GM12878 (cell line): ENCODE data around the gene NUDT14. TPM values are rescaled to one million over a fixed set of nuclear protein-coding genes. Genes with fewer than 3 reads are reported as not detected.

Experiments used
- ATAC-seq: fragments of 200-7000 bp; cut with Tn5 transposase; 3 replicates; pipeline ENCODE4 v1.9.1; 2020; ENCODE audit warnings: mild to moderate bottlenecking, moderate library complexity
- BruUV-seq: library from RNA; stranded (reverse); fragments of 400-500 nt; replicated peaks from 2 replicates; lab custom pipeline; 2021; lab: Mats Ljungman, UMichigan
- CTCF ChIA-PET: fragments of 300-600 bp; sonication (Branson Sonifier 250); formaldehyde crosslinking; extraction: SDS; loops from one replicate; lab custom pipeline; 2021; ENCODE audit warnings: inconsistent platforms; lab: Yijun Ruan, JAX
- POLR2A ChIA-PET: fragments of 350-600 bp; formaldehyde crosslinking; extraction: SDS; loops from one replicate; lab custom pipeline; 2021; ENCODE audit warnings: inconsistent platforms; lab: Charles Lee
- RAD21 ChIA-PET: fragments of 300-600 bp; sonication (Branson Sonifier 250); formaldehyde crosslinking; loops from one replicate; lab custom pipeline; 2023; ENCODE audit warnings: antibody characterized with exemption; ENCODE audit not compliant: unreplicated experiment; lab: Charles Lee
- SMC1A ChIA-PET: fragments of 300-600 bp; sonication (Branson Sonifier 250); formaldehyde crosslinking; loops from one replicate; lab custom pipeline; 2023; ENCODE audit not compliant: unreplicated experiment, uncharacterized antibody; lab: Charles Lee
- DNase-seq: peaks from one replicate; pipeline ENCODE4 v3.0.0-alpha.2; 2011; ENCODE audit warnings: low read depth, low spot score
- FAIRE-seq: peaks from 3 replicates; lab custom pipeline; 2011; peaks lifted over from hg19 to GRCh38; lab: Jason Lieb, UNC
- H2AFZ ChIP-seq: 2 replicates; pipeline ENCODE4 v1.6.0; 2011; ENCODE audit warnings: low read depth, low read length, control low read depth; ENCODE audit not compliant: control insufficient read depth
- H3K27ac ChIP-seq: 2 replicates; pipeline ENCODE4 v1.5.1; 2011; ENCODE audit warnings: control low read depth; ENCODE audit not compliant: control insufficient read depth, insufficient read depth
- H3K27me3 ChIP-seq, 2 experiments: replicated peaks in 1 of 2; 2 replicates each; pipeline versions ENCODE4 v1.6.0 to v1.6.1; 2011; ENCODE audit warnings: low read length in 1 of 2; ENCODE audit not compliant: control insufficient read depth in 2 of 2, insufficient read depth in 2 of 2
- H3K36me3 ChIP-seq, 2 experiments: 2 replicates each; pipeline ENCODE4 v1.5.1; 2011; ENCODE audit warnings: low read length in 1 of 2; ENCODE audit not compliant: control insufficient read depth in 2 of 2, insufficient read depth in 2 of 2
- H3K4me1 ChIP-seq: 2 replicates; pipeline ENCODE4 v1.6.1; 2011; ENCODE audit warnings: mild to moderate bottlenecking, low read length, moderate library complexity, mixed read lengths; ENCODE audit not compliant: control insufficient read depth, insufficient read depth
- H3K4me2 ChIP-seq: 2 replicates; pipeline ENCODE4 v1.6.0; 2011; ENCODE audit warnings: control low read depth; ENCODE audit not compliant: control insufficient read depth, insufficient read depth
- H3K4me3 ChIP-seq: fragments of 200-600 bp; sonication (generic); 2 replicates; pipeline ENCODE4 v1.5.1; 2016
- H3K79me2 ChIP-seq: 2 replicates; pipeline ENCODE4 v1.6.0; 2011; ENCODE audit warnings: low read length; ENCODE audit not compliant: control insufficient read depth, insufficient read depth
- H3K9ac ChIP-seq: 2 replicates; pipeline ENCODE4 v1.8.0; 2011; ENCODE audit warnings: low read length, control low read depth, mixed read lengths; ENCODE audit not compliant: control insufficient read depth, insufficient read depth
- H3K9me3 ChIP-seq: replicated peaks from 3 replicates; pipeline ENCODE4 v1.5.1; 2011; ENCODE audit warnings: mild to moderate bottlenecking, low read length; ENCODE audit not compliant: control insufficient read depth, insufficient read depth
- H4K20me1 ChIP-seq: 2 replicates; pipeline ENCODE4 v1.6.0; 2011; ENCODE audit not compliant: control insufficient read depth, insufficient read depth
- FOXM1 ChIP-seq: IDR thresholded peaks from 2 replicates; pipeline ENCODE4 v1.6.1; 2012; ENCODE audit warnings: low read depth, mild to moderate bottlenecking, inconsistent platforms, low read length, moderate library complexity
- IKZF1 ChIP-seq: fragments of 450-650 bp; conservative IDR thresholded peaks from 2 replicates; pipeline ENCODE4 v1.6.1; 2017; ENCODE audit warnings: antibody characterized with exemption, mild to moderate bottlenecking
- KLF5 ChIP-seq: fragments of 450-650 bp; IDR thresholded peaks from 2 replicates; pipeline ENCODE4 v1.6.1; 2014; ENCODE audit warnings: mild to moderate bottlenecking; ENCODE audit not compliant: partially characterized antibody
- MYC ChIP-seq: IDR thresholded peaks from 2 replicates; pipeline ENCODE4 v1.6.1; 2011; ENCODE audit warnings: mild to moderate bottlenecking, low read length, moderate library complexity, inconsistent platforms; ENCODE audit not compliant: insufficient read depth, insufficient replicate concordance, insufficient read length, severe bottlenecking
- NFIC ChIP-seq: IDR thresholded peaks from 2 replicates; pipeline ENCODE4 v1.6.1; 2012; ENCODE audit warnings: low read depth, mild to moderate bottlenecking, inconsistent platforms, low read length, moderate library complexity
- NFYA ChIP-seq: IDR thresholded peaks from 2 replicates; pipeline ENCODE4 v1.6.1; 2011; ENCODE audit warnings: low read depth, mild to moderate bottlenecking, low read length, improper control_type of control experiment, borderline replicate concordance
- NRF1 ChIP-seq: conservative IDR thresholded peaks from 2 replicates; pipeline ENCODE4 v1.6.1; 2011; ENCODE audit warnings: mild to moderate bottlenecking, low read depth, low read length, improper control_type of control experiment
- POLR2AphosphoS5 ChIP-seq: IDR thresholded peaks from 2 replicates; pipeline ENCODE4 v1.6.1; 2011; ENCODE audit warnings: mild to moderate bottlenecking, low read length, inconsistent platforms
- PRDM15 ChIP-seq: fragments of 450-650 bp; formaldehyde crosslinking; IDR thresholded peaks from 2 replicates; pipeline ENCODE4 v1.4.0; 2020; ENCODE audit warnings: mild to moderate bottlenecking, moderate library complexity
- RBBP5 ChIP-seq: fragments of 200-600 bp; sonication (generic); conservative IDR thresholded peaks from 2 replicates; pipeline ENCODE4 v1.6.1; 2016
- RELB ChIP-seq: fragments of 450-650 bp; IDR thresholded peaks from 2 replicates; pipeline ENCODE4 v1.6.1; 2017; ENCODE audit warnings: low read depth, mild to moderate bottlenecking, moderate library complexity
- SMAD5 ChIP-seq: IDR thresholded peaks from 2 replicates; pipeline ENCODE4 v1.6.1; 2016; ENCODE audit warnings: antibody characterized with exemption, low read depth
- SP1 ChIP-seq: IDR thresholded peaks from one replicate; pipeline ENCODE4 v1.6.1; 2011; ENCODE audit warnings: low read depth, low read length
- SREBF1 ChIP-seq: IDR thresholded peaks from 2 replicates; pipeline ENCODE4 v1.6.1; 2012; ENCODE audit warnings: mild to moderate bottlenecking, low read length
- SREBF2 ChIP-seq: IDR thresholded peaks from 2 replicates; pipeline ENCODE4 v1.6.1; 2012; ENCODE audit warnings: mild to moderate bottlenecking, low read length
- YBX1 ChIP-seq: fragments of 450-650 bp; IDR thresholded peaks from 2 replicates; pipeline ENCODE4 v1.6.1; 2016; ENCODE audit warnings: antibody characterized with exemption
- WGBS: methylation state at CpG from one replicate; pipeline ENCODE4 v1.1.6; 2016; ENCODE audit warnings: low lambda C conversion rate; ENCODE audit not compliant: insufficient replicate concordance, insufficient coverage; ENCODE audit errors: missing lambda C conversion rate; 5-methylcytosine and 5-hydroxymethylcytosine counted together
- in situ Hi-C: fragments of 300-500 bp; cut with MboI; formaldehyde crosslinking; loops from 9 replicates; pipeline ENCODE4 v1.14.3; 2018; ENCODE audit warnings: mixed read lengths
- intact Hi-C: fragments of 100-400 bp; cut with micrococcal nuclease; formaldehyde crosslinking; loops from one replicate; pipeline ENCODE4 v1.14.2; 2022; ENCODE audit not compliant: unreplicated experiment
- polyA plus RNA-seq, 11 experiments: library from polyadenylated mRNA; depleted of rRNA in 4 of 11; unstranded in 6 of 11; stranded (reverse) in 5 of 11; fragments of >200 nt; fragmentation: Nextera tagmentation in 4 of 11; fragmentation: Illumina TruSeq in 1 of 11; extraction: Ambion mirVana in 4 of 11; extraction: Trizol in 1 of 11; gene quantifications; 1 replicate in 1 of 11; 2 replicates in 10 of 11; pipeline versions ENCODE4 v1.2.1 to v1.2.3, GENCODE V29; 2011 to 2016; ENCODE audit warnings: inconsistent platforms in 2 of 11, missing spikeins in 2 of 11, low read depth in 1 of 11
- total RNA-seq, 4 experiments: library from RNA; depleted of rRNA in 3 of 4; stranded (reverse); fragments of >200 nt in 3 of 4; fragmentation: Illumina TruSeq in 1 of 4; extraction: Trizol in 1 of 4; gene quantifications; 2 replicates each; pipeline versions ENCODE4 v1.2.1 to v1.2.3, GENCODE V29; 2013 to 2021
- TF ChIP-seq, protein P1 (sequence below): IDR thresholded peaks from 2 replicates; pipeline ENCODE4 v1.6.1; 2012; ENCODE audit warnings: low read depth, low read length, improper control_type of control experiment

Gene NUDT14
- total and polyA plus RNA-seq, 10 of the 15 experiments (the other 5 are each of a cell fraction or from before 2014, with no cell fraction given), result 0.62 to 6.8 (median 4.3) TPM; not detected in 1

- no peak for TF ChIP-seq PRDM15 (CRISPR knock-in tag)
- TF ChIP-seq NRF1, result no peak
- no peak for TF ChIP-seq MYC
- TF ChIP-seq SP1, result no peak
- TF ChIP-seq, all 136 proteins: peak for 0
These were observed 3.9 kb upstream of the NUDT14 start (continued) for GRCh38 chr14:105185001-105185400.

DNA sequence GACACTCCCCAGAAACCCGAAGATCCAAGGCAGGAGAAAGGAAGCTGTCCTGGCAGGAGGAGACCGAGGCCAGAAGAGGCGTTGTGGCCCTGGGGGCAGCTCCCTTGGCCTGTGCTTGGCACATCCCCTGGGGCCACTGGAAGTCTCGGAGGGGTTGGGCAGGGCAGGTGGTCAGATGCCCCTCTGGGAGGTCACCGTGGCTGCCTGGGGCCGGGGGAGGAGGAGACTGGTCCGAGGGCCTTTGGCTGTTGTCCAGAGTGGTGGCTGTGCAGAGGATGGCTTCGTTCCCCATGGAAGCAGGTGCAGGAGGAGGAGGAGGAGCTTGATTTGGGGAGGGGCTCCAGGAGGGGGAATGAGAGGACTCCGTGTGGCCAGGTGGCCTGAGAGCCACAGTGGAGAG, 3.3 kb upstream of the NUDT14 start:
- in situ Hi-C loops, result no loop called here
- FAIRE-seq (no peak), ATAC-seq (no peak), DNase-seq (no peak)
- H3K27ac ChIP-seq, result no peak overlapping the region
- no peak overlapping the region for H3K9ac ChIP-seq
- H2AFZ ChIP-seq, result no peak overlapping the region
- no TSS peak for BruUV-seq
- WGBS, result 10% methylated on average over 9 of the region's 9 CpGs
- H3K79me2 ChIP-seq, result no peaks in the 10 kb centered on the region
- no peak overlapping the region for H3K4me2 ChIP-seq
- RAD21 ChIA-PET, result no interaction called here
- SMC1A ChIA-PET, result interaction anchor here (0.6 kb wide), 1 partner anchor 11 kb away, joined by 3 read pairs; no protein-coding TSS in a partner anchor
- intact Hi-C loops, result no loop called here
- no peaks in the 10 kb centered on the region for H4K20me1 ChIP-seq
- H3K36me3 ChIP-seq, result no peaks in the 10 kb centered on the region
- H3K4me1 ChIP-seq, result peaks cover 5% of the 10 kb centered on the region; the same call in 1 of the 2 replicates
- peaks cover 2% of the 10 kb centered on the region; the same call in 1 of the 3 replicates for H3K9me3 ChIP-seq
- POLR2A ChIA-PET, result no interaction called here
- peaks cover 0 to 2% of the 10 kb centered on the region in 2 experiments; a peak in 1 of 4 replicates for H3K27me3 ChIP-seq
- no peak overlapping the region for H3K4me3 ChIP-seq
- CTCF ChIA-PET, result no interaction called here
- TF ChIP-seq NFIC (no peak), SREBF2 (no peak), NFYA (no peak), KLF5 (no peak), RBBP5 (no peak), SMAD5 (no peak), RELB (no peak), YBX1 (no peak), SREBF1 (no peak), POLR2AphosphoS5 (no peak), IKZF1 (no peak), FOXM1 (no peak)
- TF ChIP-seq, protein P1, sequence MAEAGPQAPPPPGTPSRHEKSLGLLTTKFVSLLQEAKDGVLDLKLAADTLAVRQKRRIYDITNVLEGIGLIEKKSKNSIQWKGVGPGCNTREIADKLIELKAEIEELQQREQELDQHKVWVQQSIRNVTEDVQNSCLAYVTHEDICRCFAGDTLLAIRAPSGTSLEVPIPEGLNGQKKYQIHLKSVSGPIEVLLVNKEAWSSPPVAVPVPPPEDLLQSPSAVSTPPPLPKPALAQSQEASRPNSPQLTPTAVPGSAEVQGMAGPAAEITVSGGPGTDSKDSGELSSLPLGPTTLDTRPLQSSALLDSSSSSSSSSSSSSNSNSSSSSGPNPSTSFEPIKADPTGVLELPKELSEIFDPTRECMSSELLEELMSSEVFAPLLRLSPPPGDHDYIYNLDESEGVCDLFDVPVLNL, result no peak
